ENCODE results near the gene DSPP.

- TF ChIP-seq CTCF (IDR thresholded peaks at IDR 0.05) (no peak), POLR2AphosphoS5 (IDR thresholded peaks at IDR 0.05) (no peak), EP300 (IDR thresholded peaks at IDR 0.05) (no peak)
Measured at GRCh38 chr4:87574996-87575395, 33.3 kb upstream of the DSPP start.
